K562 (cell line): Measurements from ENCODE around the gene VMP1. TPM values are rescaled to one million over a fixed set of nuclear protein-coding genes. Genes with fewer than 3 reads are reported as not detected.

Experiments
- BCLAF1 ChIP-seq, 2 experiments: fragments of 450-650 bp in 1 of 2; IDR thresholded peaks; 2 replicates each; pipeline ENCODE4 v1.6.1; 2011 to 2017; ENCODE audit warnings: low read depth in 2 of 2, antibody characterized with exemption in 1 of 2, borderline replicate concordance in 1 of 2, low read length in 1 of 2, mild to moderate bottlenecking in 1 of 2, mixed read lengths in 1 of 2; ENCODE audit not compliant: control insufficient read depth in 1 of 2
- EWSR1 ChIP-seq: fragments of 450-650 bp; IDR thresholded peaks from 2 replicates; pipeline ENCODE4 v1.6.1; 2018; ENCODE audit warnings: borderline replicate concordance, mild to moderate bottlenecking, low read depth, moderate library complexity; ENCODE audit not compliant: partially characterized antibody
- HNRNPK ChIP-seq: fragments of 200-400 bp; formaldehyde crosslinking; IDR thresholded peaks from one replicate; pipeline ENCODE4 v1.6.1; 2018; ENCODE audit warnings: mild to moderate bottlenecking, low read depth, low read length; ENCODE audit not compliant: poor library complexity, severe bottlenecking
- KDM1A ChIP-seq, 2 experiments: fragments of 450-650 bp; IDR thresholded peaks; 2 replicates each; pipeline ENCODE4 v1.6.1; 2016; ENCODE audit warnings: mild to moderate bottlenecking in 2 of 2
- KLF10 ChIP-seq: fragments of 250-450 bp; sonication (Bioruptor Pico); IDR thresholded peaks from 2 replicates; pipeline ENCODE4 v1.6.1; 2021; ENCODE audit warnings: matching md5 sums
- MAFK ChIP-seq: IDR thresholded peaks from 2 replicates; pipeline ENCODE4 v1.6.1; 2011; ENCODE audit warnings: low read length, improper control_type of control experiment
- MTA1 ChIP-seq: fragments of 450-650 bp; IDR thresholded peaks from 2 replicates; pipeline ENCODE4 v1.6.1; 2017; ENCODE audit warnings: borderline replicate concordance
- RNF2 ChIP-seq: sonication (generic); IDR thresholded peaks from 2 replicates; pipeline ENCODE4 v1.6.1; 2016
- SMAD4 ChIP-seq: fragments of 250-450 bp; sonication (Bioruptor Pico); conservative IDR thresholded peaks from 2 replicates; pipeline ENCODE4 v1.8.0; 2021; ENCODE audit warnings: inconsistent platforms, mild to moderate bottlenecking, moderate library complexity
- TSC22D4 ChIP-seq: fragments of 450-650 bp; IDR thresholded peaks from 2 replicates; pipeline ENCODE4 v1.6.1; 2016; ENCODE audit warnings: missing genetic modification characterization, missing biosample characterization, control low read depth
- ZBTB11 ChIP-seq, 3 experiments: fragments of 200-800 bp in 1 of 3; fragments of 250-450 bp in 1 of 3; fragments of 450-650 bp in 1 of 3; sonication (Bioruptor Pico) in 1 of 3; sonication (Bioruptor generic) in 1 of 3; formaldehyde crosslinking in 1 of 3; IDR thresholded peaks; 2 replicates each; pipeline versions ENCODE4 v1.6.1 to v1.8.0; 2016 to 2022; ENCODE audit warnings: mild to moderate bottlenecking in 2 of 3, missing genetic modification characterization in 2 of 3, missing compliant biosample characterization in 1 of 3, moderate library complexity in 1 of 3
- ZNF311 ChIP-seq: fragments of 250-450 bp; sonication (Bioruptor Pico); IDR thresholded peaks from 2 replicates; pipeline ENCODE4 v1.4.0; 2020; ENCODE audit warnings: mild to moderate bottlenecking, moderate library complexity
- ZNF431 ChIP-seq: sonication (generic); formaldehyde crosslinking; IDR thresholded peaks from 2 replicates; pipeline ENCODE4 v1.8.0; 2022; ENCODE audit warnings: mild to moderate bottlenecking, missing genetic modification reagents
- polyA plus RNA-seq, 8 experiments: library from polyadenylated mRNA; depleted of rRNA in 4 of 8; stranded (reverse) in 5 of 8; unstranded in 3 of 8; fragments of >200 nt; fragmentation: Nextera tagmentation in 2 of 8; fragmentation: Illumina TruSeq in 1 of 8; extraction: Ambion mirVana in 2 of 8; extraction: Trizol in 1 of 8; gene quantifications; 2 replicates each; pipeline versions ENCODE4 v1.2.1 to v1.2.3, GENCODE V29; 2011 to 2014; ENCODE audit warnings: inconsistent platforms in 1 of 8, missing spikeins in 1 of 8
- total RNA-seq, 7 experiments: library from RNA; depleted of rRNA in 6 of 7; stranded (reverse); fragments of >200 nt in 6 of 7; fragmentation: Illumina TruSeq in 2 of 7; extraction: Trizol in 2 of 7; gene quantifications; 2 replicates each; pipeline versions ENCODE4 v1.2.1 to v1.2.3, GENCODE V29; 2011 to 2021; ENCODE audit warnings: low replicate concordance in 1 of 7

Gene VMP1
- total and polyA plus RNA-seq, 9 of the 15 experiments (the other 6 are each of a cell fraction or from before 2014, with no cell fraction given) = 123 to 304 (median 151) TPM

DNA sequence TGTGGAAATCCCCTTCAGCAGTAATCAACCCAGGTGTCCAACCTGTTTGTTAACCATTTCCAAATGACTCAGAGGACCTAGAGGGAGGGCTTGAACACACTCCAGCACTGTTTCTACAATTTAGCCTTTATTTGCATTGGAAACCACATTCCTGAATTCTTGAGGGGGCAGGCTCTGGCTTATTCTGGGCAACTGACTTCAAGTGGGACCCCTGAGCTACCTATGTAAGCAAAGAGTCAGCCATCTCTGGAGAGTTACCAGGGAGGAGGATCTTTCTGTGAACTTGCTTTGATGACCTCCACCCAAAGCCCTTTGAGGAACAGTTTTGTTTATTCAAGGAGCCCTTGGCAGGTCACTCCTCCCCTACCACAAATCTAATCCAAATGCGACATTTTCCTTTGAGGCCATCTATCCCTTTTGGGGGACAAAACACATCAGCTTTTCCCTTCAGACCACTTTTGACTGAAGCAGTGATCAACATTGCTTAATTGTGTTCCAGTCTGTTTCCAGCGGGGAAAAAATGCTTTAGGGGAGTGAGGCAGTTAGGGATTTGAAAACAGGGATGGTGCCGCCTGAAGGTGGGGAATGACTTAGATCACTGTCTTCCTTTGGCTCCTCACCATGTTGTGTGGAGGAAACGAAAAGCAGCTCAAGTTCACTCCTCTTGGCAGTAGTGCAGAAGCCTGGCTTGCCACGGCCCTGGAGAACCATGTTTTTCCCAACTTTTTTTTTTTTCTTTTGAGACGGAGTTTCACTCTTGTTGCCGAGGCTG, 139.1 kb downstream of the VMP1 start (continued):
- TF ChIP-seq KLF10 (CRISPR knock-in tag) (0 out of 2 replicates have a peak, but pooled peaks have one; percentile 9), HNRNPK (no peak), RNF2 (no peak), BCLAF1 (IDR thresholded peaks at IDR 0.05; ENCODE audit: borderline replicate concordance in 1 of 2, control insufficient read depth in 1 of 2, low read depth in 2 of 2, low read length in 1 of 2) (peak in 1 of 2 experiments; percentile 53; a peak in 1 of 4 replicates), SMAD4 (no peak), EWSR1 (peak; percentile 32), KDM1A (IDR thresholded peaks at IDR 0.05) (no peak), ZNF311 (CRISPR knock-in tag) (no peak), TSC22D4 (no peak), ZNF431 (CRISPR knock-in tag) (no peak), MAFK (no peak), MTA1 (0 out of 2 replicates have a peak, but pooled peaks have one; percentile 38), ZBTB11 (CRISPR knock-in tag; IDR thresholded peaks at IDR 0.05) (peak in 1 of 3 experiments; percentile 94; a peak in 2 of 6 replicates)
